Measurements from ENCODE around the gene CFAP53.

The CFAP53 gene

DNA sequence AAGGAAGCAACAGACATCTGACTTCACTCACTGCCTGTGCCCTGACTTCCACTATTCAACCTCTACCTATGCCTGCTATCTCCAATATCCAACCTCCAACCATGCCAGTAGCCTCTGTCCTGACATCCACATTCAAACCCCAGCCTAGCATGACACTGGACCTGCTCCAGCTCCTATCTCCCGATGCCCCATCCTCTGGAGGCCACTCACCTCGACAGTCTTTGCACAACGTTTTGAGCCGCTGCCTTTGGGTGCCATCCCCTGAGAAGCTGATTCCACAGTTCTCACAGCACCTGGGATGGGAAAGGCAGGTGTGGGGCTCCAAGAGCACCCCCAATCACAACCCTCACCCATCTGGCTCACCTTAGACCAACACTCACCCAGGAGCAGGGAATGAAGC is 10.2 kb upstream of the CFAP53 start:
- Histone ChIP-seq H3K9me3 (ENCODE audit: insufficient read depth, low read length) (no peaks in the 10 kb centered on the region), H3K4me1 (ENCODE audit: insufficient read depth, insufficient read length) (no peaks in the 10 kb centered on the region), H3K4me3 (ENCODE audit: insufficient read length, low read depth) (no peak overlapping the region), H3K9ac (ENCODE audit: insufficient read length, low read depth) (no peak overlapping the region), H3K27me3 (ENCODE audit: insufficient read depth, insufficient read length) (no peaks in the 10 kb centered on the region), H3K36me3 (ENCODE audit: insufficient read depth, insufficient read length, low read length) (peaks cover 75% of the 10 kb centered on the region)
- TF ChIP-seq SUZ12 (IDR thresholded peaks at IDR 0.05; ENCODE audit: extremely low read depth, insufficient read depth, insufficient read length) (no peak), ZNF274 (IDR thresholded peaks at IDR 0.05; ENCODE audit: low read depth, low read length) (no peak), YY1 (IDR thresholded peaks at IDR 0.05; ENCODE audit: insufficient read depth, insufficient read length) (no peak)
- DNase-seq (ENCODE audit: low read depth, low spot score): no peak

DNA sequence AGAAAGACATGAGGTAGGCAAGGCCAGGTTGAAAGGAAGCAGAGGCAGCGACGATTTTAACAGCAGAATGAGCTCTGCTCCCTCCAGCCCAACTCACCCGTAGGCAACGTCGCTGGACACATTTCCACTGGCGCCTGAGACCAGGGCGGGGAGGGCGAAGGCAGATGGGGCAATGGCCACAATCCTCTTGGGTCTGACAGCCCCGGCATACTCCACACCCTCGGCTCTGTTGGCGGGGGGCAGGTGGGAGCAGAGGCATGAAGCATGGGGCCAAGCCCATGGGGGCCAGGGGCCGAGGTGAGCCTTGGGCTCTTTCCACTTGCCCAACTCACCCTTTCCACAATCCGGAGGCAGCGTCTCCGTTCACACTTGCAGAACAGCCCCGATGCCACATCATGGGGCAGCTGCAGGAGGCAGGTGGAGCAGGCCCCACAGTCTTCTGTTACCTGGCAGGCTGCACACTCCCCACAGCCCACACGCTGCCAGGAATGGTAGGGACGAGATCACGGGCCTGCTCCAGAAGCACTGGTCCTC is 9.3 kb upstream of the CFAP53 start:
- Histone ChIP-seq H3K9ac (ENCODE audit: insufficient read length, low read depth) (no peak overlapping the region), H3K4me1 (ENCODE audit: insufficient read depth, insufficient read length) (no peaks in the 10 kb centered on the region), H3K36me3 (ENCODE audit: insufficient read depth, insufficient read length, low read length) (peaks cover 80% of the 10 kb centered on the region), H3K27me3 (ENCODE audit: insufficient read depth, insufficient read length) (no peaks in the 10 kb centered on the region), H3K9me3 (ENCODE audit: insufficient read depth, low read length) (no peaks in the 10 kb centered on the region), H3K4me3 (ENCODE audit: insufficient read length, low read depth) (no peak overlapping the region)
- TF ChIP-seq ZNF274 (IDR thresholded peaks at IDR 0.05; ENCODE audit: low read depth, low read length) (no peak), YY1 (IDR thresholded peaks at IDR 0.05; ENCODE audit: insufficient read depth, insufficient read length) (no peak), SUZ12 (IDR thresholded peaks at IDR 0.05; ENCODE audit: extremely low read depth, insufficient read depth, insufficient read length) (no peak)
- no peak for DNase-seq (ENCODE audit: low read depth, low spot score)

DNA sequence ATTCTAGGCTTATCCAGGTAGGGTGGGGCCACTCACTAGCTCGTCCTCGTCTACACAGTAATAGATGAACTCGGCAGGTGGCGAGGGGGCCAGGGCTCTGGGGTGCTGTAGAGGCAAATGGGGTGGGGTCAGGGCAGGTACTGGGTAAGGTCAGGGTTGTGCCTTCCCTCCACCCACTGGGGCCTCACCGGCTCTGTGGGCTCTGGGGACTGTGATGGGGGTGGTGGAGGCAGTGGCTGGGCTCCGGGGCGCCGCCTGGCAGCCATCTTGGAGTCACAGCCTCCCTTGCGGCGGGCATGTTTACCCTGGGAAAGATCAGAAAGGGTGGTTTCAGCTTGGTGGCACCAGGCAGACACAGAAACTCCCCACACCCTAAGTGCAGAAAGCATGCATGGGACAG is 8.6 kb upstream of the CFAP53 start:
- TF ChIP-seq ZNF274 (IDR thresholded peaks at IDR 0.05; ENCODE audit: low read depth, low read length): no peak
- DNase-seq (ENCODE audit: low read depth, low spot score): no peak
- H3K4me3 ChIP-seq (ENCODE audit: insufficient read length, low read depth): no peak overlapping the region
- no peaks in the 10 kb centered on the region for H3K9me3 ChIP-seq (ENCODE audit: insufficient read depth, low read length)
- peaks cover 86% of the 10 kb centered on the region for H3K36me3 ChIP-seq (ENCODE audit: insufficient read depth, insufficient read length, low read length)
- no peak overlapping the region for H3K9ac ChIP-seq (ENCODE audit: insufficient read length, low read depth)
- no peaks in the 10 kb centered on the region for H3K4me1 ChIP-seq (ENCODE audit: insufficient read depth, insufficient read length)
- no peaks in the 10 kb centered on the region for H3K27me3 ChIP-seq (ENCODE audit: insufficient read depth, insufficient read length)

DNA sequence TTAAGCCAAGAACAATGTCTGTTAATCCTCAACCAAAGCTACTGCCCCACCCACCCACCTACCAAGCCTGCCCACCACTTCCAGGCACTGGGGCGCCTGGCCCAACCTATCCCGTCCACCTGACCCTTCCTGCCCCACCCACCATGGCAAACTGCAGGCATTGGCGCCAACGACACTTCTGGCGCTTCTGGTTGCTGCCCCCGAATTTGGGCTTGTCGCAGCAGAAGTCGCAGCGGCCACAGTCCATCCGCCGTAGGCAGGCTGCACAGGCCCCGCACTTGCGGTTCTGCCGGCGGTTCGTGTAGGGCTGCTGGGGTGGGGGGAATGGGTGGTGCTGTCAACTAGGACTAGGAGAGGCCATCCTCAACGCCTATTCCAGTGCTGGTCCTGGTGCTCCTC is 7.7 kb upstream of the CFAP53 start:
- Histone ChIP-seq H3K9me3 (ENCODE audit: insufficient read depth, low read length) (no peaks in the 10 kb centered on the region), H3K36me3 (ENCODE audit: insufficient read depth, insufficient read length, low read length) (peaks cover 88% of the 10 kb centered on the region), H3K4me1 (ENCODE audit: insufficient read depth, insufficient read length) (no peaks in the 10 kb centered on the region), H3K9ac (ENCODE audit: insufficient read length, low read depth) (no peak overlapping the region), H3K27me3 (ENCODE audit: insufficient read depth, insufficient read length) (no peaks in the 10 kb centered on the region), H3K4me3 (ENCODE audit: insufficient read length, low read depth) (no peak overlapping the region)
- no peak for TF ChIP-seq YY1 (IDR thresholded peaks at IDR 0.05; ENCODE audit: insufficient read depth, insufficient read length)
- no peak for TF ChIP-seq SUZ12 (IDR thresholded peaks at IDR 0.05; ENCODE audit: extremely low read depth, insufficient read depth, insufficient read length)
- TF ChIP-seq ZNF274 (IDR thresholded peaks at IDR 0.05; ENCODE audit: low read depth, low read length): no peak
- DNase-seq (ENCODE audit: low read depth, low spot score): no peak

DNA sequence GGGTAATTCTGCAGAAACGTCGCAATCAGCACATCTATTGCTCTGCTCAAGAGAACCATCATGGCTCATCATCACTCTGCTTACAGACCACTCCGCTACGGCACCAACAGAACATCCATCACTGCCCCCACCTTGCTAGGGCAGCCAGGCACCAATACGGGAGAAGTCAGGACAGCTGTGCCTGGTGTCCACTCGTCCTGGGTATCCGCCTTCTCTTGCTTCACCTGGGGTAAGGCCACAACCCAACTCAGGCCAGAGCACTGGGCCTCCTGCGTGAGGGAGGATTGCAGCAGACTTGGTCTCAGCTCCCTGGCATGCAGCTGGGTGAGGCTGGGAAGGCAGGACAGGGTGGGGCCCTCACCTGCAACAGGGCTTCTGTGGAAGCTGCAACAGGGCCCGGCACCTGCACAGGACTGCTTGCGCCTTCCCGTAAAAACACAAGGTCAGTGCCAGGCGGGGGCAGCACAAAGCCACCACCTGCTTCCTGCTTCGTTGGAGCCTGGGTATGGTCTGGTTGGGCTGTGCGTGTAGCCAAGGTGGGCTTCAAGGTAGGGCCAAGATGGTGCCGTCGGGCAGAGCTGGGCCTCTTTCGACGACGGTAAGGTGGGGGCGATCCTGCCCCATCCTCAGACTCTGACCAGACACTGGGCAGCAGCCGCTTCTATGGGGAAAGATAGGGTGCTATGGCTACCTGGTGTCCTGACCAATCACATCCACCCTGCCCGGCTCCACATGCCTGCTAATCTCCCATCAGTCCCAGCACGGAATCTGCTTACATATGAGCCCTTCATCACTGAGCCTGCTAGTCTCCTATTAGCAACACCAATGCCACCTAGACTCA is 7.1 kb upstream of the CFAP53 start:
- Histone ChIP-seq H3K27me3 (ENCODE audit: insufficient read depth, insufficient read length) (no peaks in the 10 kb centered on the region), H3K4me1 (ENCODE audit: insufficient read depth, insufficient read length) (no peaks in the 10 kb centered on the region), H3K36me3 (ENCODE audit: insufficient read depth, insufficient read length, low read length) (peaks cover 86% of the 10 kb centered on the region), H3K9me3 (ENCODE audit: insufficient read depth, low read length) (no peaks in the 10 kb centered on the region), H3K9ac (ENCODE audit: insufficient read length, low read depth) (no peak overlapping the region), H3K4me3 (ENCODE audit: insufficient read length, low read depth) (no peak overlapping the region)
- no peak for DNase-seq (ENCODE audit: low read depth, low spot score)
- no peak for TF ChIP-seq YY1 (IDR thresholded peaks at IDR 0.05; ENCODE audit: insufficient read depth, insufficient read length)
- no peak for TF ChIP-seq ZNF274 (IDR thresholded peaks at IDR 0.05; ENCODE audit: low read depth, low read length)
- TF ChIP-seq SUZ12 (IDR thresholded peaks at IDR 0.05; ENCODE audit: extremely low read depth, insufficient read depth, insufficient read length): no peak

DNA sequence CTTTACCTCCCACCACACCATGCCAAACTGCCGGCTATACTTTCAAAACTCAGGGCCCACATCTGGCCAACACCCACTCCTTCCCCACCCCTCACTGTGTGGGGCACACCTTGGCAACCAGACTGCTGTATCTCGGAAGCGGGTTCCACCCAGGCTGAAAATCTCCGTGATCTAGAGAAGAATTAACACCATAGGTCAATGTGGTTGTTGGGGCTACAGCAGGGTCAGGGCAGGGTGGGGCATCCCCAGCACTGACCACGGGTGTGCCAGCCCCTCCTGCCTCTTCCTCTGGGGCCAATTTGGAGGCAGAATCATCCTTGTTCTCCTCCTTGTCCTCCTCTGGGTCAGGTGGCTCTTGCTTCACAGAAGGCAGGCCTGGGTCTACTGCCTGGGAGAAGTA is 6.3 kb upstream of the CFAP53 start:
- no peaks in the 10 kb centered on the region for H3K4me1 ChIP-seq (ENCODE audit: insufficient read depth, insufficient read length)
- H3K27me3 ChIP-seq (ENCODE audit: insufficient read depth, insufficient read length): no peaks in the 10 kb centered on the region
- TF ChIP-seq SUZ12 (IDR thresholded peaks at IDR 0.05; ENCODE audit: extremely low read depth, insufficient read depth, insufficient read length): no peak
- TF ChIP-seq ZNF274 (IDR thresholded peaks at IDR 0.05; ENCODE audit: low read depth, low read length): no peak
- no peak for TF ChIP-seq YY1 (IDR thresholded peaks at IDR 0.05; ENCODE audit: insufficient read depth, insufficient read length)
- no peaks in the 10 kb centered on the region for H3K9me3 ChIP-seq (ENCODE audit: insufficient read depth, low read length)
- H3K4me3 ChIP-seq (ENCODE audit: insufficient read length, low read depth): no peak overlapping the region
- no peak for DNase-seq (ENCODE audit: low read depth, low spot score)
- no peak overlapping the region for H3K9ac ChIP-seq (ENCODE audit: insufficient read length, low read depth)
- peaks cover 81% of the 10 kb centered on the region for H3K36me3 ChIP-seq (ENCODE audit: insufficient read depth, insufficient read length, low read length)

DNA sequence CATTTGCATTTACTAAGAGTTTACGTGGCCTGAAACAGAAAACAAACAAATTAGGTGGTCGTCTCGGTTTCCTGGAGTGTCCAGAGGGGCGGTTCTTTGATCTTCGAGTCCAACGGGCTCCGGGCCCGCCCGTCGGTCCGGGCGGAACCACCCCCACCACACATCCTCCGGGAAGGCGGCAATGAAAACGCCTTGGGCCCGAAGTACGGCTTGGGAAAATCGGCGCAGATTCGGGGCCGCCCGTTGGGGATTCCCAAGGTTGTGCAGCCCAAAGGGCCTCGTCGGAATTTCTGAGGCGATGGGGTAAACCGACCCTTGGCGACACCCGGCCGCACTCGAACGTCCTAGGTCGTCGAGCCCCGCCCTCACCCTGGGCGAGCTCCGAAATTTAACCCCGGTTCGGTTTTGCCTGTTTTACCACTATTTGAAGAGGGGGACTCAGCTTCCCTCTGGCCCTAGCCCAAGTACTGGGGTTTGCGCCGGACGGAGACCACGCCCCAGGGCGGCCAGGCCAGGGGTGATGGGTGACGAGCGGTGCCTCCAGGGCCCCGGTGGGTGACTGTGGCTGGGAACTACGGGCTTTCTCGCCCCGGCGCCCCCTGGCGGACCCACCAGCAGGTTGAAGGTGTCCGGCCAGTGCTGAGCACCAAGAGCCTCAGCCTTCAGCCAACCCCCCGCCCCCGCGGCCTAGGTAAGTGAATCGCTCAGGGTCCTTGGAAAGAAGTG is 1.9 kb upstream of the CFAP53 start:
- peak overlapping the region; percentile 50 for H3K9ac ChIP-seq (ENCODE audit: insufficient read length, low read depth)
- no peaks in the 10 kb centered on the region for H3K9me3 ChIP-seq (ENCODE audit: insufficient read depth, low read length)
- no peak for TF ChIP-seq YY1 (IDR thresholded peaks at IDR 0.05; ENCODE audit: insufficient read depth, insufficient read length)
- TF ChIP-seq ZNF274 (IDR thresholded peaks at IDR 0.05; ENCODE audit: low read depth, low read length): no peak
- no peak for TF ChIP-seq SUZ12 (IDR thresholded peaks at IDR 0.05; ENCODE audit: extremely low read depth, insufficient read depth, insufficient read length)
- H3K4me3 ChIP-seq (ENCODE audit: insufficient read length, low read depth): peak overlapping the region; percentile 26
- H3K4me1 ChIP-seq (ENCODE audit: insufficient read depth, insufficient read length): no peaks in the 10 kb centered on the region
- DNase-seq (ENCODE audit: low read depth, low spot score): peak; percentile 51
- H3K36me3 ChIP-seq (ENCODE audit: insufficient read depth, insufficient read length, low read length): peaks cover 40% of the 10 kb centered on the region
- H3K27me3 ChIP-seq (ENCODE audit: insufficient read depth, insufficient read length): no peaks in the 10 kb centered on the region

All from NT2/D1 (cell line).